Measurements from ENCODE around the gene FXR2. TPM values are rescaled to one million over a fixed set of nuclear protein-coding genes. Genes with fewer than 3 reads are reported as not detected.

FXR2 gene
- total RNA-seq, 1 experiment from 2014 or later = 40.5 TPM

DNA sequence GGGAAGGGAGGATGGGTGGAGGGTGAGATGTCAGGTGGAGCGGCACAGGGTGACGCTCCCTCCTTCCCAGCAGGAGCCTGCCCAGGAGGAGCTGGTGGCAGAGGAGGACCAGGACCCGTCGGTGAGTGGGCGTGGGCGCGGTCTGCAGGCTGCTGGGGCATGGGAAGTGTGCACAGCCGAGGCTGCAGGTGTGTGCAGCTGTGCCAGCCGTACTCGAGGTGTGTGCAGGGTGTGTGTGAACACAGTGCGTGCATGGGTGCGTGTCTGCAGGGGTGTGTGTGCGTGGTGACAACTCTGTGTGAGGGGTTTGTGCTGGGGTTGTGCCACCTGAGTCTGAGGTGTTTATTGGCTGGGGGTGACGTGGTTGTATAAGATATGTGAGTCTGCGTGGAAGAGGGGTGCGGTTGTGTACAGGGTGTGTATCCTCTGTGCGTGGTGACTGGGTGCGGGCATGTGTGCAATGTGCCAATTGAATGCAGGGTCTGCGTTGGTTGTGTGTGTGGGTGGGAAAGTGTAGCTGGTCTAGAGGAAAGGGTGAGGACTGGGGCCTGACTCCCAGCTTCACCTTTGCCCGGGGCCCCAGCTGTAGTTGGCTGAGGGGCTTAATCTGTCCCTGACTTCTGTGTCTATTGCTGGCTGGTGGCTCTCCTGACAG, 65.2 kb downstream of the FXR2 start:
- Histone ChIP-seq H3K4me3 (ENCODE audit: low read length) (no peak overlapping the region), H4K20me1 (ENCODE audit: insufficient read depth, low read depth, low read length) (no peaks in the 10 kb centered on the region), H3K4me2 (ENCODE audit: low read depth, low read length, poor library complexity, severe bottlenecking) (no peak overlapping the region), H3K9ac (ENCODE audit: low read length) (no peak overlapping the region), H2AFZ (ENCODE audit: low read length) (no peak overlapping the region), H3K36me3 (ENCODE audit: insufficient read depth, low read length) (no peaks in the 10 kb centered on the region), H3K9me3 (ENCODE audit: low read length) (no peaks in the 10 kb centered on the region), H3K9me2 (replicated peaks; ENCODE audit: insufficient read depth, low read length) (no peaks in the 10 kb centered on the region), H3K27me3 (ENCODE audit: low read length) (no peaks in the 10 kb centered on the region), H3K79me2 (ENCODE audit: low read length) (no peaks in the 10 kb centered on the region), H3K27ac (ENCODE audit: low read length) (no peak overlapping the region), H3K4me1 (ENCODE audit: low read length) (no peaks in the 10 kb centered on the region)
- DNase-seq = no peak

DNA sequence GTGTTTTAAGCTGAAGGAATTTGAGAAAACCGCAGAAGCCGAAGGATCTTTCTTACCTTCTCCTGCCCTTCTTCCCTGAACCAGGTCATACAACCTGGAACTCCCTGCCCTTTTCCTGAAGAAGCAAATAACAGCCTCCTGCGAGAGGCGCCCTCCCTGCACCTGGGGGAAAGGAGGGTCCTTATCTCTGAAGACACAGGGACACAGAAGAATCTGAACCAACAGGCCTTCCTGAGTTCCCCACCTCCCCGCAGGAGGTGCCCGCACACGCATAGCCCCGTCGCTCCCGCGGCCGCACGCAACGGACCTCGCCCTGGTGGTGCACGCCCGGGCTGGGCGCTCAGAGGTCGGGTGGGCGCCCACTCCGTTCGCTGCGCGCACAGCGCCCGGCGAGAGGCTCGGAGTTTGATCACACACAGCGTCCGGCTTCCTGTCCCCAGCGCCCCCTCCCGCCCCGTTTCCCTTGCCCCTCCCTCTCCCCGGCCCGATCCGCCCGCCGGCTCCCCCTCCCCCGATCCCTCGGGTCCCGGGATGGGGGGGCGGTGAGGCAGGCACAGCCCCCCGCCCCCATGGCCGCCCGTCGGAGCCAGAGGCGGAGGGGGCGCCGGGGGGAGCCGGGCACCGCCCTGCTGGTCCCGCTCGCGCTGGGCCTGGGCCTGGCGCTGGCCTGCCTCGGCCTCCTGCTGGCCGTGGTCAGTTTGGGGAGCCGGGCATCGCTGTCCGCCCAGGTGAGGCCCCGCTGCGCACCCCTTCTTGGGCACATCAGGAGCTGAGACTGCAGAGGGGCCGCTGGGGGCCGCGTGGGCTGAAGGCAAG, 65.9 kb downstream of the FXR2 start, which contains the start of gene TNFSF12:
TNFSF12 (plus strand) TSS at position 474 of the 816 bp plus-strand sequence; CDS start at position 570, 96 bp downstream.
- DNase-seq = no peak
- no peak within 1 kb of the TSS for H3K9ac ChIP-seq (ENCODE audit: low read length)
- H3K27ac ChIP-seq (ENCODE audit: low read length) = no peak within 1 kb of the TSS
- H3K4me1 ChIP-seq (ENCODE audit: low read length) = no peaks in the 10 kb centered on the region
- no peaks in the 10 kb centered on the region for H3K9me2 ChIP-seq (replicated peaks; ENCODE audit: insufficient read depth, low read length)
- H3K36me3 ChIP-seq (ENCODE audit: insufficient read depth, low read length) = no peaks in the 10 kb centered on the region
- no peaks in the 10 kb centered on the region for H3K27me3 ChIP-seq (ENCODE audit: low read length)
- H4K20me1 ChIP-seq (ENCODE audit: insufficient read depth, low read depth, low read length) = no peaks in the 10 kb centered on the region
- no peak within 1 kb of the TSS for H2AFZ ChIP-seq (ENCODE audit: low read length)
- H3K4me3 ChIP-seq (ENCODE audit: low read length) = no peak within 1 kb of the TSS
- no peaks in the 10 kb centered on the region for H3K79me2 ChIP-seq (ENCODE audit: low read length)
- H3K4me2 ChIP-seq (ENCODE audit: low read depth, low read length, poor library complexity, severe bottlenecking) = no peak within 1 kb of the TSS
- no peaks in the 10 kb centered on the region for H3K9me3 ChIP-seq (ENCODE audit: low read length)

DNA sequence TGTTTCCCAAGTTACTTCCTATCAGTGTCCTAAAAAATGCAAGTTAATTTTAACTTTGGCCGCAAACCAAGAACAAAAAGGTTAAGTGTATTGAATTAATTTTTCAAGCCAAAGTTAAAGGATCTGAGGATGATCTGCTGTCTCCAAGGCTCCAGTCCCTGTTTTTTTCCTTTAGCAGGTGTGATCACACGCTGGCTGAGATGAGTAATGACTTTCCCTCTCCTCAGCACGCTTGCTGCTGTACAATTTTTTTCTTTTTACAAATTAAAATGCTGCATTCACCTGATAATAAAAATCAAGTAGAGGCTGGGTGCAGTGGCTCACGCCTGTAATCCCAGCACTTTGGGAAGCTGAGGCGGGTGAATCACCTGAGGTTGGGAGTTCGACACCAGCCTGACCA, 69.8 kb downstream of the FXR2 start:
- Histone ChIP-seq H3K36me3 (ENCODE audit: insufficient read depth, low read length) (no peaks in the 10 kb centered on the region), H3K27me3 (ENCODE audit: low read length) (no peaks in the 10 kb centered on the region), H3K9ac (ENCODE audit: low read length) (no peak overlapping the region), H3K4me2 (ENCODE audit: low read depth, low read length, poor library complexity, severe bottlenecking) (no peak overlapping the region), H3K4me3 (ENCODE audit: low read length) (no peak overlapping the region), H2AFZ (ENCODE audit: low read length) (no peak overlapping the region), H3K79me2 (ENCODE audit: low read length) (no peaks in the 10 kb centered on the region), H3K9me2 (replicated peaks; ENCODE audit: insufficient read depth, low read length) (no peaks in the 10 kb centered on the region), H3K9me3 (ENCODE audit: low read length) (no peaks in the 10 kb centered on the region), H4K20me1 (ENCODE audit: insufficient read depth, low read depth, low read length) (no peaks in the 10 kb centered on the region), H3K27ac (ENCODE audit: low read length) (no peak overlapping the region), H3K4me1 (ENCODE audit: low read length) (no peaks in the 10 kb centered on the region)
- DNase-seq = no peak

Small RNAs within 50 kb of the gene (small RNA-seq; reads per million reads assigned to genes)
- gene CD68 (not detected), gene SNORA48 (not detected), gene SNORD10 (not detected)

Other genes starting within 250 kb of the FXR2 start
- gene TNK1, start 233.8 kb downstream of the FXR2 start, total RNA-seq (2014; rRNA removed; shearing (Covaris generic); ENCODE audit: low replicate concordance) = 0.75 and 3.8 TPM in 2 replicates
- gene PLSCR3, start 220.4 kb downstream of the FXR2 start, total RNA-seq (2014; rRNA removed; shearing (Covaris generic); ENCODE audit: low replicate concordance) = 39.8 and 40.4 TPM in 2 replicates
- gene TMEM256, start 210.8 kb downstream of the FXR2 start, total RNA-seq (2014; rRNA removed; shearing (Covaris generic); ENCODE audit: low replicate concordance) = 262 and 330 TPM in 2 replicates
- not detected in 2 replicates for gene NLGN2, start 207.1 kb downstream of the FXR2 start, total RNA-seq (2014; rRNA removed; shearing (Covaris generic); ENCODE audit: low replicate concordance)
- not detected in 2 replicates for gene SPEM1, start 194.6 kb downstream of the FXR2 start, total RNA-seq (2014; rRNA removed; shearing (Covaris generic); ENCODE audit: low replicate concordance)
- gene SPEM2, start 189.3 kb downstream of the FXR2 start, total RNA-seq (2014; rRNA removed; shearing (Covaris generic); ENCODE audit: low replicate concordance) = not detected in 2 replicates
- not detected in 2 replicates for gene SPEM3, start 186.0 kb downstream of the FXR2 start, total RNA-seq (2014; rRNA removed; shearing (Covaris generic); ENCODE audit: low replicate concordance)
- 3.0 and 9.9 TPM in 2 replicates for gene TMEM102, start 179.5 kb downstream of the FXR2 start, total RNA-seq (2014; rRNA removed; shearing (Covaris generic); ENCODE audit: low replicate concordance)
- gene FGF11, start 175.4 kb downstream of the FXR2 start, total RNA-seq (2014; rRNA removed; shearing (Covaris generic); ENCODE audit: low replicate concordance) = 0.32 and 0.67 TPM in 2 replicates
- 3.6 and 6.6 TPM in 2 replicates for gene CHRNB1, start 169.8 kb downstream of the FXR2 start, total RNA-seq (2014; rRNA removed; shearing (Covaris generic); ENCODE audit: low replicate concordance)
- 5.5 and 7.2 TPM in 2 replicates for gene ZBTB4, start 135.3 kb downstream of the FXR2 start, total RNA-seq (2014; rRNA removed; shearing (Covaris generic); ENCODE audit: low replicate concordance)
- not detected in 2 replicates for gene SLC35G6, start 133.5 kb downstream of the FXR2 start, total RNA-seq (2014; rRNA removed; shearing (Covaris generic); ENCODE audit: low replicate concordance)
- gene POLR2A, start 130.5 kb downstream of the FXR2 start, total RNA-seq (2014; rRNA removed; shearing (Covaris generic); ENCODE audit: low replicate concordance) = 78.8 and 169 TPM in 2 replicates
- not detected in 2 replicates for gene TNFSF12, start 65.8 kb downstream of the FXR2 start, total RNA-seq (2014; rRNA removed; shearing (Covaris generic); ENCODE audit: low replicate concordance)
- 0.90 and 4.0 TPM in 2 replicates for gene TNFSF13, start 56.1 kb downstream of the FXR2 start, total RNA-seq (2014; rRNA removed; shearing (Covaris generic); ENCODE audit: low replicate concordance)
- gene SENP3, start 53.0 kb downstream of the FXR2 start, total RNA-seq (2014; rRNA removed; shearing (Covaris generic); ENCODE audit: low replicate concordance) = 62.8 and 96.1 TPM in 2 replicates
- 3.8 and 6.0 TPM in 2 replicates for gene CD68, start 35.3 kb downstream of the FXR2 start, total RNA-seq (2014; rRNA removed; shearing (Covaris generic); ENCODE audit: low replicate concordance)
- gene MPDU1, start 31.0 kb downstream of the FXR2 start, total RNA-seq (2014; rRNA removed; shearing (Covaris generic); ENCODE audit: low replicate concordance) = 25.4 and 27.0 TPM in 2 replicates
- 1.2 and 1.6 TPM in 2 replicates for gene SOX15, start 24.8 kb downstream of the FXR2 start, total RNA-seq (2014; rRNA removed; shearing (Covaris generic); ENCODE audit: low replicate concordance)
- gene SAT2, start 12.9 kb upstream of the FXR2 start, total RNA-seq (2014; rRNA removed; shearing (Covaris generic); ENCODE audit: low replicate concordance) = 36.0 and 55.0 TPM in 2 replicates
- gene SHBG, start 15.2 kb upstream of the FXR2 start, total RNA-seq (2014; rRNA removed; shearing (Covaris generic); ENCODE audit: low replicate concordance) = 0.58 and 1.2 TPM in 2 replicates
- gene ATP1B2, start 36.0 kb upstream of the FXR2 start, total RNA-seq (2014; rRNA removed; shearing (Covaris generic); ENCODE audit: low replicate concordance) = not detected in 2 replicates
- gene TP53, start 72.6 kb upstream of the FXR2 start, total RNA-seq (2014; rRNA removed; shearing (Covaris generic); ENCODE audit: low replicate concordance) = 11.0 and 14.0 TPM in 2 replicates
- 10.4 and 19.0 TPM in 2 replicates for gene WRAP53, start 73.6 kb upstream of the FXR2 start, total RNA-seq (2014; rRNA removed; shearing (Covaris generic); ENCODE audit: low replicate concordance)
- not detected in 2 replicates for gene EFNB3, start 90.3 kb upstream of the FXR2 start, total RNA-seq (2014; rRNA removed; shearing (Covaris generic); ENCODE audit: low replicate concordance)
- gene DNAH2, start 102.8 kb upstream of the FXR2 start, total RNA-seq (2014; rRNA removed; shearing (Covaris generic); ENCODE audit: low replicate concordance) = not detected in 2 replicates
- gene KDM6B, start 219.3 kb upstream of the FXR2 start, total RNA-seq (2014; rRNA removed; shearing (Covaris generic); ENCODE audit: low replicate concordance) = 11.9 and 34.6 TPM in 2 replicates
- gene TMEM88, start 240.2 kb upstream of the FXR2 start, total RNA-seq (2014; rRNA removed; shearing (Covaris generic); ENCODE audit: low replicate concordance) = 0.69 and 1.4 TPM in 2 replicates
- 313 and 321 TPM in 2 replicates for gene NAA38, start 242.7 kb upstream of the FXR2 start, total RNA-seq (2014; rRNA removed; shearing (Covaris generic); ENCODE audit: low replicate concordance)
- gene CYB5D1, start 243.1 kb upstream of the FXR2 start, total RNA-seq (2014; rRNA removed; shearing (Covaris generic); ENCODE audit: low replicate concordance) = 8.5 and 10.9 TPM in 2 replicates

Data from Karpas-422 (cell line).